Measurements from ENCODE around the gene CCDC87.

- TF ChIP-seq POLR2A (IDR thresholded peaks at IDR 0.05): no peak
- no peak for TF ChIP-seq CTCF (IDR thresholded peaks at IDR 0.05)
- TF ChIP-seq EP300 (IDR thresholded peaks at IDR 0.05): no peak
These were observed 28.3 kb downstream of the CCDC87 start for GRCh38 chr11:66564538-66564937.

Measured in ovary (tissue), 3 donors.